ENCODE results near the gene RAD52. TPM values are rescaled to one million over a fixed set of nuclear protein-coding genes. Genes with fewer than 3 reads are reported as not detected.

The RAD52 gene
- total RNA-seq, 2 experiments from 2014 or later: 30.3 to 30.8 TPM

DNA sequence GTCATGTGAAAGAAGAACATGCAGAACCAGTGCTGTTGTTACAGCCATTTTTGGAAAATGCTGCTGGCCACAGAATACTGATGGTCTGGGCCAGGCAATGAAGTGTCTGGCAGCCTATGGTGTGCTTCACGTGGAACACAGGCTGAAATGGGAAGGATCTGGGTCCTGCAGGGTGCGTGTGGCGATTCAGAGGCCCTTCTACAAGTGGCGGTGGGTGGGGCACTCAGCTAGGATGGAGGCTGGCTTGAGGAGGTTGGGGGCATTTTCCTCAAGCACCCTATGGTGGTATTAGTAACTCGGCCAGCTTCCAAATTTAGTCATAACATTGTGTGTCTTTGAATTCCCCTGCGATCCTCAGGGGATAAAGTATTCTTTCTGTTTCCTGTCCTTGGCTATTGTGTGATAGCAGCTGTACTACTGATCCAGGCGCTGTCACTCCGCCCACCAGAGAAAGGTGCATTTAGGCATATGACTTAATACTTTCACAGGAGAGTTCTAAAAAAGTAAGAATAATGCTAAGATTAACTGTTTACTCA lies 9.2 kb upstream of the RAD52 start:
- H3K9me3 ChIP-seq (ENCODE audit: low read length): no peaks in the 10 kb centered on the region
- CTCF ChIA-PET (ENCODE audit: unreplicated experiment): no interaction called here
- peaks cover 11% of the 10 kb centered on the region for H3K4me1 ChIP-seq (ENCODE audit: insufficient read depth, low read length, poor library complexity, severe bottlenecking)
- H3K4me3 ChIP-seq (ENCODE audit: low read depth, low read length, poor library complexity, severe bottlenecking): peak overlapping the region; percentile 13
- BruUV-seq (replicated peaks): no TSS peak
- no peaks in the 10 kb centered on the region for H4K20me1 ChIP-seq (ENCODE audit: insufficient read depth, low read length)
- intact Hi-C loops (cut with micrococcal nuclease; ENCODE audit: unreplicated experiment): no loop called here
- H2AFZ ChIP-seq (ENCODE audit: low read length): peak overlapping the region; percentile 61
- no peaks in the 10 kb centered on the region for H3K9me2 ChIP-seq (ENCODE audit: insufficient read depth, low read length)
- POLR2A ChIA-PET: interaction anchor here (0.6 to 1.5 kb wide), 4 partner anchors 9 to 344 kb away, joined by 3 to 5 read pairs (median 3); no protein-coding TSS in a partner anchor
- no peaks in the 10 kb centered on the region for H3K79me2 ChIP-seq (ENCODE audit: insufficient read depth, low read depth, low read length)
- H3K4me2 ChIP-seq (ENCODE audit: low read length): peak overlapping the region; percentile 51
- no peaks in the 10 kb centered on the region for H3K36me3 ChIP-seq (ENCODE audit: insufficient read depth, low read length)
- DNase-seq (ENCODE audit: low spot score): peak; percentile 49
- H3K27ac ChIP-seq (ENCODE audit: low read depth, low read length, poor library complexity, severe bottlenecking): no peak overlapping the region
- TF ChIP-seq EZH2phosphoT487 (IDR thresholded peaks at IDR 0.05; ENCODE audit: borderline replicate concordance, low read depth, low read length): no peak
- TF ChIP-seq, protein P1, sequence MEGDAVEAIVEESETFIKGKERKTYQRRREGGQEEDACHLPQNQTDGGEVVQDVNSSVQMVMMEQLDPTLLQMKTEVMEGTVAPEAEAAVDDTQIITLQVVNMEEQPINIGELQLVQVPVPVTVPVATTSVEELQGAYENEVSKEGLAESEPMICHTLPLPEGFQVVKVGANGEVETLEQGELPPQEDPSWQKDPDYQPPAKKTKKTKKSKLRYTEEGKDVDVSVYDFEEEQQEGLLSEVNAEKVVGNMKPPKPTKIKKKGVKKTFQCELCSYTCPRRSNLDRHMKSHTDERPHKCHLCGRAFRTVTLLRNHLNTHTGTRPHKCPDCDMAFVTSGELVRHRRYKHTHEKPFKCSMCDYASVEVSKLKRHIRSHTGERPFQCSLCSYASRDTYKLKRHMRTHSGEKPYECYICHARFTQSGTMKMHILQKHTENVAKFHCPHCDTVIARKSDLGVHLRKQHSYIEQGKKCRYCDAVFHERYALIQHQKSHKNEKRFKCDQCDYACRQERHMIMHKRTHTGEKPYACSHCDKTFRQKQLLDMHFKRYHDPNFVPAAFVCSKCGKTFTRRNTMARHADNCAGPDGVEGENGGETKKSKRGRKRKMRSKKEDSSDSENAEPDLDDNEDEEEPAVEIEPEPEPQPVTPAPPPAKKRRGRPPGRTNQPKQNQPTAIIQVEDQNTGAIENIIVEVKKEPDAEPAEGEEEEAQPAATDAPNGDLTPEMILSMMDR (conservative IDR thresholded peaks at IDR 0.05; ENCODE audit: low read length): no peak

DNA sequence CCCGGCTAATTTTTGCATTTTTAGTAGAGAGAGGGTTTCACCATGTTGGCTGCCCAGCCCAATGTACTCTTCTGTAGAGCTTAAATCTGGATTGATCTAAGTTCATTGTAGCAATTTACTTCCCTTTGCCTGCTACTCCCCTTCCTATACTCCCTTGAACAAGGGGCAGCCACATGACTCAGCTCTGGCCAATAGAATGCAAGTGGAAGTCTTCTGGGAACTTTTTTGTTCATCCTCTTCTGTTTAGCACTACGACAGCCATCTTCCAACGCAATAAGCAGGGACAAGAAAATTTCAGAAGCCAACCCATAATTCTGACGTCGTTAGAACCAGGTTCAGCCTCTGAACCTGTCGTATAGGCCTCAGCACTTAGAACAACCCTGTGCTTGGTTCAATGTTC lies 6.4 kb upstream of the RAD52 start:
- BruUV-seq (replicated peaks): no TSS peak
- Histone ChIP-seq H3K79me2 (ENCODE audit: insufficient read depth, low read depth, low read length) (no peaks in the 10 kb centered on the region), H3K36me3 (ENCODE audit: insufficient read depth, low read length) (no peaks in the 10 kb centered on the region), H2AFZ (ENCODE audit: low read length) (no peak overlapping the region), H4K20me1 (ENCODE audit: insufficient read depth, low read length) (no peaks in the 10 kb centered on the region), H3K4me1 (ENCODE audit: insufficient read depth, low read length, poor library complexity, severe bottlenecking) (peaks cover 11% of the 10 kb centered on the region), H3K27ac (ENCODE audit: low read depth, low read length, poor library complexity, severe bottlenecking) (no peak overlapping the region), H3K9me2 (ENCODE audit: insufficient read depth, low read length) (no peaks in the 10 kb centered on the region), H3K9me3 (ENCODE audit: low read length) (no peaks in the 10 kb centered on the region), H3K4me2 (ENCODE audit: low read length) (no peak overlapping the region), H3K4me3 (ENCODE audit: low read depth, low read length, poor library complexity, severe bottlenecking) (no peak overlapping the region)
- ChIA-PET POLR2A (interaction anchor here (0.6 kb wide), 1 partner anchor 16 kb away, joined by 5 read pairs; no protein-coding TSS in a partner anchor), CTCF (ENCODE audit: unreplicated experiment) (no interaction called here)
- DNase-seq (ENCODE audit: low spot score): no peak
- intact Hi-C loops (cut with micrococcal nuclease; ENCODE audit: unreplicated experiment): no loop called here
- TF ChIP-seq EZH2phosphoT487 (IDR thresholded peaks at IDR 0.05; ENCODE audit: borderline replicate concordance, low read depth, low read length): no peak
- TF ChIP-seq, protein P1 (conservative IDR thresholded peaks at IDR 0.05; ENCODE audit: low read length): no peak

DNA sequence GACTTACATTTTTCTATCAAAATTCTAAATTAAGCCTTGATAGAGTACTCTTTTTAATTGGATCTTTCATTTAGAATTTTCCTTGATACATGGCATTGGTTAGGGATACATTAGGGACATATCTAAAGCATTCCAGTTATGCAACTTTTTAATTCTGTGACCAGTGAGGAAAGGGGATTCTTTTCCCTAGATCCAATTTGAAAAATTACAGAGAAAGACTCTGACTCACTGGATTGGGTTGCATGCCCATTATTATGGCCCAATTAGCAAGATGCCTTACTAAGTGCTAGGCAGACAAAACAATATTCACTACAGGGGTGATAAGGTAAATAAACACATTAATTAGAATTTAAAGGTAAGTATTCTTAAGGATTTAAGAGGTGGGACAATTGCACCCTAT lies 5.2 kb upstream of the RAD52 start:
- Histone ChIP-seq H3K79me2 (ENCODE audit: insufficient read depth, low read depth, low read length) (no peaks in the 10 kb centered on the region), H3K9me3 (ENCODE audit: low read length) (no peaks in the 10 kb centered on the region), H3K9me2 (ENCODE audit: insufficient read depth, low read length) (no peaks in the 10 kb centered on the region), H4K20me1 (ENCODE audit: insufficient read depth, low read length) (no peaks in the 10 kb centered on the region), H3K4me3 (ENCODE audit: low read depth, low read length, poor library complexity, severe bottlenecking) (no peak overlapping the region), H3K36me3 (ENCODE audit: insufficient read depth, low read length) (no peaks in the 10 kb centered on the region), H3K4me2 (ENCODE audit: low read length) (no peak overlapping the region), H2AFZ (ENCODE audit: low read length) (no peak overlapping the region), H3K27ac (ENCODE audit: low read depth, low read length, poor library complexity, severe bottlenecking) (no peak overlapping the region), H3K4me1 (ENCODE audit: insufficient read depth, low read length, poor library complexity, severe bottlenecking) (peaks cover 11% of the 10 kb centered on the region)
- intact Hi-C loops (cut with micrococcal nuclease; ENCODE audit: unreplicated experiment): loop anchor here (5.0 kb wide), 1 partner anchor 138 kb away; no protein-coding TSS in a partner anchor
- no TSS peak for BruUV-seq (replicated peaks)
- no peak for DNase-seq (ENCODE audit: low spot score)
- no peak for TF ChIP-seq EZH2phosphoT487 (IDR thresholded peaks at IDR 0.05; ENCODE audit: borderline replicate concordance, low read depth, low read length)
- TF ChIP-seq, protein P1 (conservative IDR thresholded peaks at IDR 0.05; ENCODE audit: low read length): no peak
- ChIA-PET POLR2A (no interaction called here), CTCF (ENCODE audit: unreplicated experiment) (no interaction called here)

All from OCI-LY7 (cell line).